ENCODE data around the gene PCDHAC2. TPM values are rescaled to one million over a fixed set of nuclear protein-coding genes. Genes with fewer than 3 reads are reported as not detected.

PCDHAC2 gene
- not detected in 2 replicates for total RNA-seq

DNA sequence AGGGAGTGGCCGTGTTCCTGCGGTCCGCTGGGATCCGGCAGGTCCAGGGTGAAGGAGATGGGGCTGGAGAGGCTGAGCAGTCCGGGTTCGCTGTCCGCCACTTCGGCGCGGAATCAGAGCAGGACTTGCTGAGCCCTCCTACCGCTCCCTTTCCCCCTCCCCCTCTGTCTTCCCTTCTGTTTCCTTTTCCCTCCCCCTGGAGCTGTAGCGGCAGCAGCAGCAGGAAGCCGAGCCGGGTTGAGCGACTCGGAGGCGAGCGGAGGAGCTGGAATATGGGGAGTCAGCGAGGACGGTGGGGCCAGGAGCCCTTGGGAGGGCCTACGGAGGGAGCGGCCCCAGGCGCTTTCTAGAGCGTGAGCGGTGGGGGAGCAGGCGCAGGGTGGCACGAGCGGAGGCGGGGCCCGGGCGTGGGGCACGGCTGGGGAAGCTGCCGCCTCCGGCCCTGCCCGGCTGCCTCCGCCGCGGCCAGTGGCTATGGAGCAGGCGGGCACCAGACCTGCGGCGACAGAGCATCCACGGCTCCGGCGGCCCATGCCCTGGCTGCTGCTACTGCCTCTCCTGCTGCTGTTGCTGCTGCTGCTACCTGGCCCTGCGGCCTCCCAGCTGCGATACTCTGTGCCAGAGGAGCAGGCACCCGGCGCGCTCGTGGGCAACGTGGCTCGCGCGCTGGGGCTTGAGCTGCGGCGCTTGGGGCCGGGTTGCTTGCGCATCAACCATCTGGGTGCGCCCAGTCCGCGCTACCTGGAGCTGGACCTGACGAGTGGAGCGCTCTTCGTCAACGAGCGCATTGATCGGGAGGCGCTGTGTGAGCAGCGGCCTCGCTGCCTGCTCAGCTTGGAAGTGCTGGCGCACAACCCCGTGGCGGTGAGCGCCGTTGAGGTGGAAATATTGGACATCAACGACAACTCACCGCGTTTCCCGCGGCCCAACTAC lies at the start of gene PCDHAC2:
Gene PCDHAC2 (plus strand): TSS at position 184 of the 933 bp plus-strand sequence. CDS start 291 bp downstream, at position 475.
- intact Hi-C loops (cut with micrococcal nuclease): no loop called here

GRCh38 chr5:140923601-140924000 lies 42.7 kb upstream of the PCDHAC2 start:
- intact Hi-C loops (cut with micrococcal nuclease): no loop called here

- intact Hi-C loops (cut with micrococcal nuclease): no loop called here
These were observed 40.4 kb upstream of the PCDHAC2 start, which contains the start of gene PCDHAC1 for GRCh38 chr5:140925806-140926442. PCDHAC1 (plus strand) TSS chr5:140926299; CDS start chr5:140926893, 594 bp downstream.

- intact Hi-C loops (cut with micrococcal nuclease): no loop called here
These were observed 39.6 kb upstream of the PCDHAC2 start for GRCh38 chr5:140926443-140927227.

DNA sequence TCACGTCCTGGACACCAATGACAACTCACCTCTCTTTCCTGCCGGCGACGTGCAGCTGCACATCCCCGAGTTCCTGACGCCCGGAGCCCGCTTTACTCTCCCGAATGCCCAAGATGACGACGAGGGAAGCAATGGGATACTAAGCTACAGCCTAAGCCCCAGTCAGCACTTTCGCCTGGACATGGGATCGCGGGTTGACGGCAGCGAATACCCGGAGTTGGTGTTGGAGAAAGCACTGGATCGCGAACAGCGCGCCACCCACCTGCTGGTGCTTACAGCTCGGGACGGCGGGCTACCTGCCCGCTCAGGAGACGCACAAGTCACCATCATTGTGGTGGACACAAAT lies 39.1 kb upstream of the PCDHAC2 start:
- intact Hi-C loops (cut with micrococcal nuclease): no loop called here

GRCh38 chr5:140934964-140935606 lies 31.2 kb upstream of the PCDHAC2 start:
- intact Hi-C loops (cut with micrococcal nuclease): no loop called here

DNA sequence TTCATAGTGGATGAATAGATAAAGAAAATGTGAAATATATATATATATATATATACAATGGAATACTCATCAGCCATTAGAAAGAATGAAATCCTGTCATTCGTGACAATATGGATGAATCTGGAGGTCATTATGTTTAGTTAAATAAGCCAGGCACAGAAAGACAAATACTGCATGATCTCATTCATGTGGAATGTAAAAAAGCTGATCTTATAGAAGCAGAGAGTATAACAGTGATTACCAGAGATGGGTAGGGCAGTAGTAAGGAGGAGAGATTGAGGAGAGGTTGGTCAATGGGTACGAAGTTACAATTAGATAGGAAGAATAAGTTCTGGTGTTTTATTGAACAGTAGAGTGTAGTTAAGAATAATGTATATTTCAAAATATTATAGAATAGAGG lies 19.7 kb upstream of the PCDHAC2 start:
- intact Hi-C loops (cut with micrococcal nuclease): no loop called here

GRCh38 chr5:140951636-140952035 lies 14.6 kb upstream of the PCDHAC2 start:
- intact Hi-C loops (cut with micrococcal nuclease): no loop called here

- intact Hi-C loops (cut with micrococcal nuclease): no loop called here
These were observed 13.0 kb upstream of the PCDHAC2 start for GRCh38 chr5:140953234-140953633.

DNA sequence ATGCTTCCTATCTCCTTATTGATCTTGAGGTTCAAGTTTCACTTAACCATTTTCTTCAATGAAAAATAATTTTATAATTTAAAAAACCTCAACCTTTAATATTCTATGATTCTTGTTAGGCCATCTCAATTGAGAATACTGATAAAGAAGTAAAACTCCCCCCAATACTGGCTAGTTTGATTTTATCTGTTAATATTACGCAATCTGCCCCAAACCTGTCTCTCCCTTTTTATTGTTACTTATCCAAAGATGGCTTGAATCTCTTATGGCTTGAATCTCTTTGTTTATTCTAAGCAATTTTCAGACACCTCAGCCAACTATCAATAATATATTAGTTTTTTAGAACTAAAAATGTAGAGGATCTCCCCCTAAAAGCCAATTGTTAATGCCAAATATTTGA lies 4.1 kb upstream of the PCDHAC2 start:
- intact Hi-C loops (cut with micrococcal nuclease): no loop called here

- intact Hi-C loops (cut with micrococcal nuclease): no loop called here
These were observed 1.9 kb upstream of the PCDHAC2 start for GRCh38 chr5:140964356-140964755.

DNA sequence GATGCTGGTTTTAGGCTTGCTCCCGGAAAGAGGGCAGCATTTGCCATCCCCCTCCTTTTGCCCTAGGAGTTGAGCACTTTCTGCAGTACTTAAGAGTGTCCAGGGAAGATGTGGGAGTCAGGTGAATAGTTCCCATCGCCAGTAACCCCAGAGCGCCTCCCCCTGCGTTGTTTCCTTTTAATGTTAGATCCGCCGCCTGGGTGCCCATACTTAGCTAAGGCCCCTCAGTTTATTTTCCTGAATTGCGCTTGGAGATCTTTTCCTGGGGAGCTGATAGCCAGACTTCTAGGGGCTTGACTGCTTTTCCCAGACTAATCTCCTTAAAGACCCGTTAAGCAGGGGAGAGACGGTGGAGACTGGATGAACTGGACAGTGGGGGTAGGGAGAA lies 377 bp upstream of the PCDHAC2 start:
- intact Hi-C loops (cut with micrococcal nuclease): no loop called here

GRCh38 chr5:140967226-140967893 lies 1.1 kb downstream of the PCDHAC2 start:
- intact Hi-C loops (cut with micrococcal nuclease): no loop called here

DNA sequence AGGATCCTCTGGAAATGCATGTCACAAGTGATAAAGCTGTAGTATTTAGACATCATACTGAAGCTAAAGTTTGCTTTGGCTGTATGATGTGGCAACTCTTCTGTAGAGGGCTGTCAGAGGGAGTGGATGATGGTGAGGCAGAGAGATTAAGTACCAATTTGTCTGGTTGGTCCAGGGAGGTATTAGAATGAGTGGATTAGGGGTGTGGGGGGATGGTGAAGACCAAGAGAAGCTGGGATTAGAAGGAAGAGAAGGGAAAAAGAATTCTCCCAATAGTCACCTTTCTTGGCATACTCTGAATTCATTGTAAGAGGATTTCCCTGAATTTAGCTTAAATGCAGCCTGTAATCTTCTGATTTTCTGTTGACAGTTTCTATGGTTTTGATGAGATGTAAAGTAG lies 3.6 kb downstream of the PCDHAC2 start:
- intact Hi-C loops (cut with micrococcal nuclease): no loop called here

- intact Hi-C loops (cut with micrococcal nuclease): no loop called here
These were observed 7.3 kb downstream of the PCDHAC2 start for GRCh38 chr5:140973550-140973949.

DNA sequence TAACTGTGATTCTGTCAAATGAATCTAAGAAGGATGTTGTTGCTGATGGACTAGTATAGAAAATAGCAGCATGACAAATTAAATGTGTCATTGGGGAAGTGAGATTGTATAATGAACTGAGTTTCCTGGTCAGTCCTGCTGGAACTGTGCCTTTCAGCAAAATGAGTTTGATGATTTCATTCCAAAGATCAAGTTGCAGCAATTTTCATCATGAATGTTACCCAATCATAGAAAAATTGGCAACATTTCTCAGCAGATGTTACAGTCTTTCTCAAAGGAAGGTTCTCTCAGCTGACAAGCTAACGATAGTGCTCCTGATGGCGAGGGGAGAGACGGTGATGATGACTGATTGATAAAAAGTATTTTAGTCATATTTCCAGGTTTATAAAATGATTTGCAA lies 10.7 kb downstream of the PCDHAC2 start:
- intact Hi-C loops (cut with micrococcal nuclease): no loop called here

DNA sequence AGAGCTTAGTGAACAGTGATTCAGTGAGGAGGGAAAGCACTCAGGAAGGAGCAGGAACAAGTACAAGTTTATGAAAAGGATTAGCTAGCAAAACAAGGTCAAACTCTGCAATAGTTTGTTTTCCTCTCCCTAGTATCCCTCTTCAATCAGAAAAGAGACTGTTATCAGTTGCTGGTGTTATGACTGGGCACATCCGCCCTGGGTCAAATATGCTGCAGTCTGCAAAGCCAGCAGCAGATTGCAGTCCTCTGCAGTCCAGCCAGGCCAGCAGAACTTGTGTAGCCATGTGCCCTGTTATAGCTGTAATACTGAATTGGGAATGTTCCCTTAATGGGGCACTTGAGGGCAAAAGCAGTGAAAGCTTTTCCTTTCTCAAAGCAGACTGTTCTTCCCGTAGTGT lies 12.0 kb downstream of the PCDHAC2 start:
- intact Hi-C loops (cut with micrococcal nuclease): no loop called here

GRCh38 chr5:140978983-140979382 lies 12.7 kb downstream of the PCDHAC2 start:
- intact Hi-C loops (cut with micrococcal nuclease): no loop called here

GRCh38 chr5:140982083-140982716 lies 15.9 kb downstream of the PCDHAC2 start:
- intact Hi-C loops (cut with micrococcal nuclease): no loop called here

DNA sequence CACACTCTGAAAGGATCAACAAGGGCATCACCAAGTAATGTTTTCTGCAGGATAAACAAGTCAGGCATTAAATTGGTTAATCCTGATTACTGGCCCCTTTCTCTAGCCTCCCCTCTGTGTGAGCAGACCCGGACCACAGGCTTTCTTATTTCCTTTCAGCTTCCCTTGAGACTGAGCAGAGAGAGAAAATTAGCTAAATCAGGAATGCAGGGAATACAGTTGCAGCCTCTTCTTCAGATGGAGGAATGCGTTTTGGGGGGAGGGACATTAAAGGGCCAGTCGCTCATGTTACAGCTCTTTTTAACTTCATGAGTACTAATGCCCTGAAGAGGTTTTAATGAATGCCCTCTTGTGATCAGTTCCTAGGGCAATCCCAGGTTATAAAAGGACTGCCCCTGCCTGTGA lies 19.8 kb downstream of the PCDHAC2 start:
- intact Hi-C loops (cut with micrococcal nuclease): no loop called here
